Effector CD4-positive, alpha-beta T cell (primary cell): Measurements from ENCODE around the gene CXCL16.

Source experiments
- DNase-seq: peaks from one replicate; pipeline ENCODE4 v3.0.0-alpha.2; 2020

CXCL16 gene

DNA sequence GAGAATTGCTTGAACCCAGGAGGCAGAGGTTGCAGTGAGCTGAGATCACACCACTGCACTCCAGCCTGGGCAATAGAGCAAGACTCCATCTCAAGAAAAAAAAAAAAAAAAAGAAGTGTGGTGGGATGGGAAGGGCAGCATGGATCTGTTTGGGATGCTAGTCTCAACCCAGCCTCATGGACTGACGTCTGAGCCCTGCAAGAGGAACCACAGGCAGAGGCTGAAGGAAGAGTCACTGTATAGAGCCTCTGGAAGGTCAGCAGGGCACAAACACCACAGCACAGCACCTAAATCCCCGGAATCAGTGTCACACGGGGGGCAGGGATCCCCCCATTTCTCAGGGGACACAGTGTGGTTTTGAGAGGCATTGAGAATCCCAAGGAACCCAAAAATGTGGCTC is 10.9 kb upstream of the CXCL16 start:
- DNase-seq, result no peak

DNA sequence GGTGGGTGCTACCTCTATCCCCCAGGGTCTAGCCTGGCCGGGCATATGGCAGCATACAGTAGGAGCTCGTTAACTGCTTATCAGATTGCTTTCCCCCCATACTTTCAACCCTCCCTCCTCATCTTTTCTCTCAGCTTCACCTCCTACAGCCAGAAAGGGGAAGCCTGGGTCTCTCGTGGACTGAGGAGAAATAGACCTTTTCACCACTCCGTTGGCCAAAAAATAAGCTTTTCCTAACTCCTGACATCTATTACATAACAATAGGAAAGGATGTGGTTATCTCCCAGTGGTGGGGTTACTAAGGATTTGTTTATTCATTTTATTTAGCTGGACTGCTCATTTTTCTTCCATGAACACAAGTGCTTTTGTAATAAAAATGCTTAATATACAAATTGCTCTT is 9.0 kb upstream of the CXCL16 start:
- no peak for DNase-seq

DNA sequence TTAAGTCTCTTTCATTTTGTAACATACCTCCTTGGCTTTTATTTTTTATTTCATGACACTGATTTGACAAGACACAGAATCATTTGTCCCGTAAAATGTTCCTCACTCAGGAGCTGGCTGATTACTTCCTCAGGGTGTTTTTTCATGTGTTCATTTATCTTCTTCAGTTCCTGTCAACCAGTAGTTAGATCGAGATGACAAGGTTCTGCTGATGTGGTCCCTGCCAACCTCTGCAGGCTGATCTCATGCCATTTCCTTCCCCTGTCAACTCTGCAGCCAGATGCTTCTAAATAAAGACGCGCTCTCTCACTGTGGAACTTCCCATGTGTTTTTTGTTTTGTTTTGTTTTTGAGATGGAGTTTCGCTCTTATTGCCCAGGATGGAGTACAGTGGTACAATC is 8.1 kb upstream of the CXCL16 start:
- DNase-seq, result no peak

DNA sequence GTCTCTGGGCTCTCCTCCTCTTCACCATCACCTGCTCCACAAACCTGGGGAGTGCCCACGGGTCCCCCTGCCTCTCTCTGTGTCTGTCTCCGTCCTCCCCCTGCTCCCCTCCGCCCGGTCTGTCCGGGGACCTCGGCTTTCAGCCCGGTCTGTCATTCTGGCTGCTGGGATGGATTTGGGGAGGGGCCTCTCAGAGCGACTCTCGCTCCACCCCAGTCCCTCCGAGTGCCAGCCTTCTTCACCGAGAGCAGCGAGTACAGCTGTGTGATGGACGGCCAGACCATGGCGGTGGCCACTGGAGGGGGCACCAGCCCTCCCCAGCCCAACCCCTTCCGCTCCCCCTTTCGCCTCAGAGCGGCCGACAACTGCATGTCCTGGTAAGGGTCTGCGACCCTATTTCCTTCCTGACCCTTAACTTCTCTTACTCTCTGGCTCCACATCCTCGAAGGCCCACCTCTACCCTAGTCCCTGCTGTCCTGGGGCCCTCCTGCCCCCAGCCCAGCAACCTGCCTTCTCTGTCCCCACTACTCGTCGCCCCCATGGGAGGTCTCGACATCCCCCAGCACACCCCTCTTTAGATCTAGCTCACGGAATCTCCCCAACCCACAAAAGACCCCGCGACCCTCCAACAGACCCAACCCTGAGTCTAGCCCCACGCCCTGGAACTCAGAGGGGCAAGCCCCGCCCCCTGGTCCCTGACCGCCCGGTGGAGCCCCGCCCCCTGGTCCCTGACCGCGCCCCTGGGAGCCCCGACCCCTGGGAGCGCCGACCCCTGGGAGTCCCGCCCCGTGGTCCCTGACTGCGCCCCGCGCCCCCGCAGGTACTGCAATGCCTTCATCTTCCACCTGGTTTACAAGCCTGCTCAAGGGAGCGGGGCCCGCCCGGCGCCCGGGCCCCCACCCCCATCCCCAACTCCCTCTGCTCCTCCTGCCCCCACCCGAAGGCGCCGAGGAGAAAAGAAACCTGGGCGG is 5.6 kb upstream of the CXCL16 start:
- no peak for DNase-seq

DNA sequence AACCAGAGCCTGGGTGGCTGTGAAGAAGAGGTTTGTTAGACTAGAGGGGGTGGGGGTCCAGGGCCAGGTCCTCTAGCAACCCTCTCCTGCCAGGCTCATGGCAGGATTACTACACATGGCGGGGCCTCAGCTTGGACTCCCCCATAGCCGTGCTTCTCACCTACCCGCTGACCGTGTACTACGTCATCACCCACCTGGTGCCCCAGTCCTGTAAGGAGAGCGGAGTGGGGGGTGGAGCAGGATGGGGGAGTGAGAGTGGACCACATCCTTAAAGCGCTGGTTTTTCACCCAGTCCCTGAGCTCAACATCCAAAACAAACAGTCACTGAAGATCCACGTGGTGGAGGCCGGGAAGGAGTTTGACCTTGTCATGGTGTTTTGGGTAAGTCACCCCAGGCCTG is 4.2 kb upstream of the CXCL16 start:
- no peak for DNase-seq

DNA sequence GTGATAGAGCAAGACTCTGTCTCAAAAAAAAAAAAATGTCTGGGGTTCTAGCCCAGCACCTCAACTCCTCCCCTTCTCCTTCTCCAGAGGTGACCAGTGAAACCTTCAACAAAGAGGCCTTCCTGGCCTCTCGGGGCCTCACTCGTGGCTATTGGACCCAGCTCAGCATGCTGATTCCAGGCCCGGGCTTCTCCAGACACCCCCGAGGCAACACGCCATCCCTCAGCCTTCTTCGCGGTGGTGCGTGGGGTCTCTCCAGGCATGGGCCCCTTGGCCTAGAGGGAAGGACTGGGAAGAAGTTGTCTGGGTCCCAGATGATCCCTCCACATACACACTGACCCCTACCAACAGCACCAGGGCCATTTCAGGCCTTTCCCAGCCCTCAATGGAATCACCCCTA is 3.5 kb upstream of the CXCL16 start:
- no peak for DNase-seq

DNA sequence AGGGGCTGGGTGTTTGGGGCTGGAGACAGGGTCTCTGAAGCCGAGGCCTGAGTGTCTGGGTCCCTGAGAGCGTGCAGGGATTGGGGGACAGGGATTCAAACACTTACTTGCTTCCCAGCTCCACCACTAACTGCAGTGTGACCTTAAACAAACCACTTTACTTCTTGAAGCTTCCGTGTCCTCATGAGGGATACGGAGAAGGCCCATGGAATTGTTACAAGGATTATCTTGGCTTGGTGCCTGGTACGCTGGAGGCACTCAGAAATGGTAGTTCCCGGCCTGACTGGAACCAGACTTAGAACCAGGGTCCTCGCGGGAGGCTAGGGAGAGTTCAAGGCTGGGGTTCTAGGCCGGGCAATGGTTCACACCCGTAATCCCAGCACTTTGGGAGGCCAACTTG is 2.9 kb upstream of the CXCL16 start:
- no peak for DNase-seq

DNA sequence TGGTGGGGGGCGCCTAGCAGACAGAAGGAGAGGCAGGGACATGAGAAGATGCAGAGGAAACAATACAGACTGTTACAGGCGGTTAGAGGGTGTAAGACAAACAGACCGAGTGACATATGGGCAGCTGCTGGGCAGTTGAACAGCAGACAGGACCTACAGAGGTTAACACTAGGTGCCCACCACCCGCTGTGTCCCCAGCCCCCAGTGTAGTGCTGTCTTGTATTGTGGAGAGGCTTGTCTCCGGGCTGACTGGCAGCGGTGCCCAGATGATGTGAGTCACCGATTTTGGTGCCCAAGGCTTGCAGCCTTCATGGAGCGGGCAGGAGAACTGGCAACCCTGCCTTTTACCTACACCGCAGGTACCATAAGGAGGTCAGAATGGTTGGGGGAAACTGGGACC is 2.4 kb upstream of the CXCL16 start:
- no peak for DNase-seq

DNA sequence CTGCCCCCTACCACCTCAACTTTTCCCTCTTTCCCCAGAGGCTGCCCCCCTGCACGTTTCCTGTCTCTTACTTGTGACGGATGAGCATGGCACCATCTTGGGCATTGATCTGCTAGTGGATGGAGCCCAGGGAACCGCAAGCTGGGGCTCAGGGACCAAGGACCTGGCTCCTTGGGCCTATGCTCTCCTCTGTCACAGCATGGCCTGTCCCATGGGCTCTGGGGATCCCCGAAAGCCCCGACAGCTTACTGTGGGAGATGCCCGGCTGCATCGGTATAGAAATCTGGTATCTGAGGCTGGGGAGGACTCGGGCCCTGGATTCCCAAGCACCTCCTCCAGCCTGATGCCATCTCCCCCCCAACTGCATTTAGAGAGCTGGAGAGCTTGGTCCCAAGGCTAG is 1.8 kb upstream of the CXCL16 start:
- no peak for DNase-seq

DNA sequence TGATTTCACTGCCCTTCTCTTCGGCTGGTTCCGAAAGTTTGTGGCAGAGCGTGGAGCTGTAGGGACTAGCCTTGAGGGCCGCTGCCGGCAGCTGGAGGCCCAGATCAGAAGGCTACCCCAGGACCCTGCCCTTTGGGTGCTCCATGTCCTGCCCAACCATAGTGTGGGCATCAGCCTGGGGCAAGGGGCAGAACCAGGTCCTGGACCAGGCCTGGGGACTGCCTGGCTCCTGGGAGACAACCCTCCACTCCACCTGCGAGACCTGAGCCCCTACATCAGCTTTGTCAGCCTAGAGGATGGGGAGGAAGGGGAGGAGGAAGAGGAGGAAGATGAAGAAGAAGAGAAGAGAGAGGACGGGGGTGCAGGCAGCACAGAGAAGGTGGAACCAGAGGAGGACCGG is 856 bp upstream of the CXCL16 start:
- DNase-seq, result no peak

DNA sequence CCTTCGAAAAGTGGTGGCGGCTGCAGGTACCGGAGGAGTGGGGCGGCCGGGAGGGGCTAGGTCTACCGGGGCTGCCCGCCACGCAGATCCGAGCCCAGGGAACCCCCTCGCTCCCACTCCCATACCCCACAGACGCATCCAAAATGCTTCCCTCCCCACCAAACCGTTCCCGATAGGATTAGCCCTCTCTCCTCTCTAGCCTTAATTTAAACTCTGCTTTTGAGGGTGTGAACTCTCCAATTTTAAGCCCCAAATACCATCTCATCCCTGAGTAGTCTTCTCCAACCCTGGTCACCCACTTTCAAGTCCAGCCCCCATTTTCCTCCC is 260 bp upstream of the CXCL16 start:
- DNase-seq, result no peak

DNA sequence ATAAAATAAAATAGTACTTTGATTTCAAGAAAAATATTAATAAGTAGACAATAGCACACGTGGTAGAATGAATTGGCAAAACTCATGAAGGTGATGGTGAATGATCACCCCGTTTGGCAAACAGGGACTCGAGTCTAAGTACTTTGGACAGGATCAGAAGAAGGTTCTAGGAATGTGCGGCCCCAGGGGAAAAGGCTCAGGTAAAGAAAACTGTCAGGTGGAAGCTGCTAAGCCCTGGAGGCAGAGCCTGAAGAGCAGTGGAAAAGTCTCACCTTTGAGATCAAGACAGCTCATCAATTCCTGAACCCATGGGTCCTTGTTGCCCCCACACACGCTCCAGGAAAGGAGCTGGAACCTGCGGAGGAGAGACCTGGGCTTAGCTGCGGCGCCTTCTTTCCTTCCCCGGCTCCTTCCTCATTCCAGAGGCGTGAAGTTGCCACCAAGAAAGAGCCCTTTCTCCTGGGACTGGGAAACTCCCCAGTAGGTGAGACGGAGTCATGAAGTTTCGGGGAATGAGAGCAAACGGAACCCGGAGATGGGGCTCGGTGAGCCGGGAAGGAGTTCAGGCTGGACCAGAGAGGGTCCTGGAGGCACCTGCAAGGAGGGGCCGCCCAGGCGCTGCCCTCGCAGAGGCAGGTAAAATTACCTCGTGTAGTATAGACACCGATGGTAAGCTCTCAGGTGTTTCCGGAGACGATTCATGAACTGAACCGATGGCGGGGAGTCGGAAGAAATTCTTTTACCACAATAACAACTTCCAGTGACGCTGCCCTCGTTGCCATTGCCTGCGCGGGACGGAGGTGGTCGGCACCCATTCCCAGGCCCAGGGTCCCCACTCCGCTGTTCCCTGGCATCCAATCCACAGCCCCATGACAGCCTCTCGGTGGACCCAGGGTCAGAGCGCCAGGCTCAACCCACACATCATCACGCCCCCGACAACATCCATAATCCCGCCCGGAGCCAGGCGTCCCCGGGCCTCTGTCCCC is 1.3 kb downstream of the CXCL16 start:
- peak; percentile 20 for DNase-seq

DNA sequence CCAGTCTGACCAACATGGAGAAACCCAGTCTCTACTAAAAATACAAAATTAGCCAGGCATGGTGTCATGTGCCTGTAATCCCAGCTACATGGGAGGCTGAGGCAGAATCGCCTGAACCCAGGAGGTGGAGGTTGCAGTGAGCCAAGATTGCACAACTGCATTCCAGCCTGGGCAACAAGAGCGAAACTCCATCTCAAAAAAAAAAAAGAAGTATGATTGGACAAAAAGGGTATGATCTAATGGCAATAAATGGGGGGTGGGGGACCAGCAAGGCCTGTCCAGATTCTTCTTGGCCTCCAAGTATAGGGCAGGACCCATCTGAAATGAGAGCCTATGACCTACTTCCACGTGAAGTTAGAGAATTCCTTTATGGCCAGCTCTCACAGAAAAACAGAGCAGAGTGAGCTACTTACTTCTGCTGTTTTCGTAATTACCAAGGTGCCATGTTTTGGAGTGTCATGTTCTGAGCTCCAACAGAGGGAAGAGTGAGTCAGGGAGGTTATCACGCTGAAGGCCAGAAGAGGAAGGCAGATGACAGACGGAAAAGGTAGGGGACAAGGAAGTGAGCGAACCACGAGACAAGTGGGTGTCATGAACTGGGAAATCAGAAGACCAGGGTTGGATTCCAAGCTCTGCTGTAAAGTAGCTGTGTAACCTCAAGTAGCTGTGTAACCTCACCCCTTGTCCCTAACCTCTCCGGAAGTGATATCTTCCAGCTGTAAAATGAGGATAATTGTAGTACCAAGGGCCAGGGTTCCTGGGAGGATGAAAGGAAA is 3.7 kb downstream of the CXCL16 start:
- no peak for DNase-seq

DNA sequence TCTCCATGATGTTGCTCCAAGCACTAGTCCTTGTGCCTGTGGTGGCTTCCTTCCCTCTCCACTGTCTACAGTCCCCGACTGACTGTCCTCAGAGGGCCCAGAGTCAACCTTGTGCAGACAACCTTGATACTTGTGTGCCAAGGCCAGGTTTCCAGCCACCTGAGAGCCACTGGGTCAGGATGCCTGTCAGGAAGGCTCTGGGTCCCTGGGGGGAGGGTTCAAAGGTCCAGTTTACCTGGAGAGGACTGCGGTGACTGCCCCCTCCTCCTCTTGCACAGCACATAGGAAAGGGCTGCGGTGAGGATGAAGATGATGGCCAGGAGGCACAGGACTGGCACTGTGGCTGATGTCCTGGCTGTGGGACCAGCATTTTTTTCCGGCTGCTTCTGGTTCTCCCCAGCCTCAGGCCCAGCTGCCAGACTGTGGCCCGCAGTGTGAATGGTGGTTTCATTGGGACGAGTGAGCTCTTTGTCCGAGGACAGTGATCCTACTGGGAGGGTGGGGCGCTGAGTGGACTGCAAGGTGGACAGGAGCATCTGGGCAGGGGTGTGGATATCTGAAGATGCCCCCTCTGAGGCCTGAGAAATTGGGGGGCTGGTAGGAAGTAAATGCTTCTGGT is 4.8 kb downstream of the CXCL16 start:
- no peak for DNase-seq

DNA sequence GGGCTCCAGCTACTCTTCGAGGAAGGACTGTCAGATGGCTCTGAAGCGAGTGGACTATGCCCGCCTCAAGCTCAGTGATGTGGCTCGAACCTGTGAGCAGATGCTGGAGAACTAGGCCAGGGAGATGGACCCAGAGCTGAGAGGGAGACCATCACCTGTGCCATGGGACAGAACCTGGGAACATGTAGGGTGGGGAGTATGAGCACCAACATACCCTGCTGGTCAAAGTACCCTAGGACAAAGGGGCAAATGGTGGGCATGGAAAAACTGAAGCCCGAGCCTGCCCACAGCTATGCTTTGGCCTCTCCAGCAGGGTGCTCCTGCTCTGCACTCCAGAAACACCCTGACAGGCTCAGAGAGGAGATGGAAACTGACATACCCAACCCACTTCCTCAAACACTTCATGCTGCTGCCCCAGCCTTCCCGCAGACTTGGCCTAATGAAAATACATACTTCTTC is 6.6 kb downstream of the CXCL16 start:
- no peak for DNase-seq

DNA sequence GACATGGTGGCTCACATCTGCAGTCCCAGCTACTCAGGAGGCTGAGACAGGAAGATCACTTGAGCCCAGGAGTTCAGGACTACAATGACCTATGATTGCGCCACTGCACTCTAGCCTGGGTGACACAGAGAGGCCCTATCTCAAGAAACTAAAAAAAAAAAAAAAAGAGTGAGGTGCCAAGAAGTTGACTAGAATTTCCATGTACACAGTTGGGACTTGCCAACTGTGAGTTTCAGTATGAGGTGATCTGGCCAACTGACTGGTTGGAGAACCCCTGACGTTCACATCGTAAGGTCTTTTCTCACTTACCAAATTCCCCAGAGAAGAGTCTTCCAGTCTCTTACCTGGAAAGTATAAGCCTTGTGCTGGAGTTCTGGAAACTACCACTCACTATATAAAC is 11.6 kb downstream of the CXCL16 start:
- DNase-seq, result no peak

DNA sequence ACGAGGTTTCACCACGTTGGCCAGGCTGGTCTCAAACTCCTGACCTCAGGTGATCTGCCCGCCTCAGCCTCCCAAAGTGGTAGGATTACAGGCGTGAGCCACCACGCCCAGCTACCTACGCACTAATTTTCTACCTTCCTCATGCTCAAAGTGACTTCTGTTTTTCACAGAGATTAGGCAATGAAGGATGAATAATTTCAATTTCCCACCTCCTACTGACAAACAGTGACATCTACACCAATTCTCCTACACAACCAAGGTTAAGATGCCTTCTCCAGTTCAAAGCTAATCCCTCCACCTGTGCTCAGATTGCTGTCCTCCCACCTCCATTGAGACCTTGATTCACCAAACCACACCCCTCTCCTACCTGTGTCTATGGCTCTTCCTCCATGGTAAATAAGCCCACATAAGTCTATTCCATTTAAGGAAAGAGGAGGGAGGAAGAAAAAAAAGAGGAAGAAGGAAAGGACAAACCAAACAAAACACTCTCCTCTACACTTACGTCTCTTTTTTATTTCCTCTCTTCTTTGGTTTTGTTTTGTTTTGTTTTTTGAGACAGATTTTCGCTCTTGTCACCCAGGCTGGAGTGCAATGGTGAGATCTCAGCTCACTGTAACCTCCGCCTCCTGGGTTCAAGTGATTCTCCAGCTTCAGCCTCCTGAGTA is 13.9 kb downstream of the CXCL16 start:
- DNase-seq, result no peak

DNA sequence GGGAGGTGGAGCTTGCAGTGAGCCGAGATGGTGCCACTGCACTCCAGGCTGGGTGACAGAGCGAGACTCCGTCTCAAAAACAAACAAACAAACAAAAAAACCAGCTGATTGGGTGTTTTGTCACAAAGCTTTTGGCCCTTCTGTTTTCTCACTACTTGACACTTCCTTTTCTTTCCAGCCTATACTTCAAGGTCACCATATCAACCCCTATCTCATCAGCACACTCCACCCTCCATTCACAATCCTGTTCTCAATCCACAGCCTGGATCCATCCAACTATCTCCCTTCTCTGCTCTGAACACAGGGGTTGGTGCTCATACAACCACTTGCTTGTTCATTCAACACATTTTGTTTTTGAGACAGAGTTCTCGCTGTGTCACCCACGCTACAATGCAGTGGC is 15.1 kb downstream of the CXCL16 start:
- no peak for DNase-seq

DNA sequence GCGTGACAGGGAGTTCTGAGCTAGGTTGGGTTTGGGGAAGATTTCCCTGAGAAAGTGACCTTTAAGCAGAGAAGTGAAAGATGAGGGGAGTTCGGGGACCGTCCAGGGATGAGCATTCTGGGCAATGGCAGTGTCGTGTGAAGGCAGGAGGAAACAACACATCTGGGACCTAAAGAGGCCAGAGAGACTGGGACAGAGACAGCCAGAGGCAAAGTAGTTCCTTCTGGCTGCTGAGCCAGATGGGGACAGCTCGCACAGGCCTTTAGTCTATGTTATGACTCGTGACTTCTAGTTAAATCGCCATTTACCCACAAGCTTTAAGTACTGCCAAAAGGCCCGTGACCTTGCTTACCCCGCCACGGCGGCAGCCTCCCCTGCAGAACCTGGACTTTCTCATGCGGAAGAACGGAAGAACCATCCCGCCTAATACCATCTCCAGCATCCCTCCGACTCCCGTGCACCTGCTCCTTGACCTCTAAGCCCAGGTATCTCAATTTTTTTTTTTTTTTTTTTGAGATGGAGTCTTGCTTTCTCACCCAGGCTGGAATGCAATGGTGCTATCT is 17.0 kb downstream of the CXCL16 start:
- no peak for DNase-seq

DNA sequence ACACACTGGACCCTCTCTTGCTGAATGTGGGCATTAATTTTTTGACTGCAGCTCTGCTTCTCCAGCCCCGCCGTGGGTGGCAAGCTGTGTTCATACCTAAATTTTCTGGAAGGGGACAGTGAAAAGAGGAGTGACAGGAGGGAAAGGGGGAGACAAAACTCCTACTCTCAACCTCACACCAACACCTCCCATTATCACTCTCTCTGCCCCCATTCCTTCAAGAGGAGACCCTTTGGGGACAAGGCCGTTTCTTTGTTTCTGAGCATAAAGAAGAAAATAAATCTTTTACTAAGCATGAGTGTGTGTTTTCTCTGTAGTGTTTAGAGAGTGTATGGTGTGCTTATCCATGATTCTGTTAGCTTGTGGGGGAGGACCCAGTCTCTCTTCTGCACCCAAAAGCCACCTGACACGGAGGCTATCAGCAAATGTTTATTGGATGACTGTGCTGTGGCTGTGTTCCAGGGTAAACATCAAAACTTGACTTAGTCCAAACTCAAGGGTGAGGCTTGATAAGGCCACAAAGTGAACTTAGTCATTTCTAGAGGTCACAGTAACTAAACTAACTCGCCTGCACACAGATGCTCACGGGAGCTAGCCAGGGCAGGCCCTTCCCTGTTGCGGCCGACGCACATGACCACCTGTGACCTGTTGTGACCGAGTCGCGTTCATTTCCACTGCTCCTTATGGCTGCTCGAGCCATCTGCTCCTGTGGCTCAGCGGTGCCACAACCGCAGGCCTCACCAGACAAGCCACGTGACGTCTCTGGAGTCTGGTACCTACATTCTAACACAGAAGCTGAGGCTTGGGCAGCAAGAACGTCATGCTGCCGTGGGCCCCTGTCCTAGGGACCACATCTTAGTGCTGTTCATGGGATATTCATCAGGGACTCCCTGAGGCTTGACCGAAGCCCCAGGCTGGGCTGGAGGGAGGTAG is 18.3 kb downstream of the CXCL16 start:
- DNase-seq, result no peak
